GM12878 (cell line): ENCODE data around the gene UBAP1. TPM values are rescaled to one million over a fixed set of nuclear protein-coding genes. Genes with fewer than 3 reads are reported as not detected.
"Not testable (repeated sequence)": the region's sequence is repeated elsewhere in the genome, so short reads cannot be mapped to it uniquely, and the experiment has no call there.

Experiments
- ATAC-seq: fragments of 200-7000 bp; cut with Tn5 transposase; 3 replicates; pipeline ENCODE4 v1.9.1; 2020; ENCODE audit warnings: mild to moderate bottlenecking, moderate library complexity
- BruUV-seq: library from RNA; stranded (reverse); fragments of 400-500 nt; replicated peaks from 2 replicates; lab custom pipeline; 2021; lab: Mats Ljungman, UMichigan
- CTCF ChIA-PET: fragments of 300-600 bp; sonication (Branson Sonifier 250); formaldehyde crosslinking; extraction: SDS; loops from one replicate; lab custom pipeline; 2021; ENCODE audit warnings: inconsistent platforms; lab: Yijun Ruan, JAX
- POLR2A ChIA-PET: fragments of 350-600 bp; formaldehyde crosslinking; extraction: SDS; loops from one replicate; lab custom pipeline; 2021; ENCODE audit warnings: inconsistent platforms; lab: Charles Lee
- RAD21 ChIA-PET: fragments of 300-600 bp; sonication (Branson Sonifier 250); formaldehyde crosslinking; loops from one replicate; lab custom pipeline; 2023; ENCODE audit warnings: antibody characterized with exemption; ENCODE audit not compliant: unreplicated experiment; lab: Charles Lee
- SMC1A ChIA-PET: fragments of 300-600 bp; sonication (Branson Sonifier 250); formaldehyde crosslinking; loops from one replicate; lab custom pipeline; 2023; ENCODE audit not compliant: unreplicated experiment, uncharacterized antibody; lab: Charles Lee
- DNase-seq: peaks from one replicate; pipeline ENCODE4 v3.0.0-alpha.2; 2011; ENCODE audit warnings: low read depth, low spot score
- FAIRE-seq: peaks from 3 replicates; lab custom pipeline; 2011; peaks lifted over from hg19 to GRCh38; lab: Jason Lieb, UNC
- H2AFZ ChIP-seq: 2 replicates; pipeline ENCODE4 v1.6.0; 2011; ENCODE audit warnings: low read depth, low read length, control low read depth; ENCODE audit not compliant: control insufficient read depth
- H3K27ac ChIP-seq: 2 replicates; pipeline ENCODE4 v1.5.1; 2011; ENCODE audit warnings: control low read depth; ENCODE audit not compliant: control insufficient read depth, insufficient read depth
- H3K27me3 ChIP-seq, 2 experiments: replicated peaks in 1 of 2; 2 replicates each; pipeline versions ENCODE4 v1.6.0 to v1.6.1; 2011; ENCODE audit warnings: low read length in 1 of 2; ENCODE audit not compliant: control insufficient read depth in 2 of 2, insufficient read depth in 2 of 2
- H3K36me3 ChIP-seq, 2 experiments: 2 replicates each; pipeline ENCODE4 v1.5.1; 2011; ENCODE audit warnings: low read length in 1 of 2; ENCODE audit not compliant: control insufficient read depth in 2 of 2, insufficient read depth in 2 of 2
- H3K4me1 ChIP-seq: 2 replicates; pipeline ENCODE4 v1.6.1; 2011; ENCODE audit warnings: mild to moderate bottlenecking, low read length, moderate library complexity, mixed read lengths; ENCODE audit not compliant: control insufficient read depth, insufficient read depth
- H3K4me2 ChIP-seq: 2 replicates; pipeline ENCODE4 v1.6.0; 2011; ENCODE audit warnings: control low read depth; ENCODE audit not compliant: control insufficient read depth, insufficient read depth
- H3K4me3 ChIP-seq: fragments of 200-600 bp; sonication (generic); 2 replicates; pipeline ENCODE4 v1.5.1; 2016
- H3K79me2 ChIP-seq: 2 replicates; pipeline ENCODE4 v1.6.0; 2011; ENCODE audit warnings: low read length; ENCODE audit not compliant: control insufficient read depth, insufficient read depth
- H3K9ac ChIP-seq: 2 replicates; pipeline ENCODE4 v1.8.0; 2011; ENCODE audit warnings: low read length, control low read depth, mixed read lengths; ENCODE audit not compliant: control insufficient read depth, insufficient read depth
- H3K9me3 ChIP-seq: replicated peaks from 3 replicates; pipeline ENCODE4 v1.5.1; 2011; ENCODE audit warnings: mild to moderate bottlenecking, low read length; ENCODE audit not compliant: control insufficient read depth, insufficient read depth
- H4K20me1 ChIP-seq: 2 replicates; pipeline ENCODE4 v1.6.0; 2011; ENCODE audit not compliant: control insufficient read depth, insufficient read depth
- ATF7 ChIP-seq: fragments of 450-650 bp; IDR thresholded peaks from 2 replicates; pipeline ENCODE4 v1.6.1; 2016; ENCODE audit warnings: low read depth, mild to moderate bottlenecking
- CREB1 ChIP-seq: IDR thresholded peaks from 2 replicates; pipeline ENCODE4 v1.6.1; 2012; ENCODE audit warnings: low read depth, mild to moderate bottlenecking, inconsistent platforms
- CUX1 ChIP-seq: IDR thresholded peaks from 2 replicates; pipeline ENCODE4 v1.6.1; 2012; ENCODE audit warnings: improper control_type of control experiment, low read depth, low read length; ENCODE audit not compliant: insufficient replicate concordance
- FOXM1 ChIP-seq: IDR thresholded peaks from 2 replicates; pipeline ENCODE4 v1.6.1; 2012; ENCODE audit warnings: low read depth, mild to moderate bottlenecking, inconsistent platforms, low read length, moderate library complexity
- WGBS: methylation state at CpG from one replicate; pipeline ENCODE4 v1.1.6; 2016; ENCODE audit warnings: low lambda C conversion rate; ENCODE audit not compliant: insufficient replicate concordance, insufficient coverage; ENCODE audit errors: missing lambda C conversion rate; 5-methylcytosine and 5-hydroxymethylcytosine counted together
- in situ Hi-C: fragments of 300-500 bp; cut with MboI; formaldehyde crosslinking; loops from 9 replicates; pipeline ENCODE4 v1.14.3; 2018; ENCODE audit warnings: mixed read lengths
- intact Hi-C: fragments of 100-400 bp; cut with micrococcal nuclease; formaldehyde crosslinking; loops from one replicate; pipeline ENCODE4 v1.14.2; 2022; ENCODE audit not compliant: unreplicated experiment
- polyA plus RNA-seq, 11 experiments: library from polyadenylated mRNA; depleted of rRNA in 4 of 11; unstranded in 6 of 11; stranded (reverse) in 5 of 11; fragments of >200 nt; fragmentation: Nextera tagmentation in 4 of 11; fragmentation: Illumina TruSeq in 1 of 11; extraction: Ambion mirVana in 4 of 11; extraction: Trizol in 1 of 11; gene quantifications; 1 replicate in 1 of 11; 2 replicates in 10 of 11; pipeline versions ENCODE4 v1.2.1 to v1.2.3, GENCODE V29; 2011 to 2016; ENCODE audit warnings: inconsistent platforms in 2 of 11, missing spikeins in 2 of 11, low read depth in 1 of 11
- total RNA-seq, 4 experiments: library from RNA; depleted of rRNA in 3 of 4; stranded (reverse); fragments of >200 nt in 3 of 4; fragmentation: Illumina TruSeq in 1 of 4; extraction: Trizol in 1 of 4; gene quantifications; 2 replicates each; pipeline versions ENCODE4 v1.2.1 to v1.2.3, GENCODE V29; 2013 to 2021
- TF ChIP-seq, protein P1 (sequence below): IDR thresholded peaks from 2 replicates; pipeline ENCODE4 v1.6.1; 2012; ENCODE audit warnings: mild to moderate bottlenecking, low read depth, low read length

Gene UBAP1
- total and polyA plus RNA-seq, 10 of the 15 experiments (the other 5 are each of a cell fraction or from before 2014, with no cell fraction given) = 2.1 to 47.9 (median 27.2) TPM

DNA sequence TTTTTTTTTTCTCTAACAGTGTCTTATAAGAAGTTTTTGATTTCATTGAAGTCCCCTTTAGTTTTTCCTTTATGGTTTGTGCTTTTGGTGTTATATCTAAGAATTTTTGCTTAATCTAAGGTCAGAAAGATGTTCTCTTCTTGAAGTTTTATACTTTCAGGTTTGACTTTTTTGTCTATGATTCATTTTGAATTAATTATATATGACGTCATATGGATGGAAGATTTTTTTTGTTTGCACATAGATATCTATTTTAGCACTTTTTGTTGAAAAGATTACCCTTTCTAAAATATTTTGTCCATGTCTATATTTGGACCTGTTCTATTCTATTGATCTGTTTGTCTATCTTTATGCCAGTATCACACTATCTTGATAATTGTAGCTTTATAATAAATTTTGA is 16.3 kb downstream of the UBAP1 start:
- no peaks in the 10 kb centered on the region; the same call in 1 of the 2 replicates for H4K20me1 ChIP-seq
- WGBS = 96% methylated on average over 1 of the region's 1 CpG
- peaks cover 0 to 3% of the 10 kb centered on the region in 2 experiments; a peak in 1 of 4 replicates for H3K36me3 ChIP-seq
- no peak overlapping the region for H3K4me2 ChIP-seq
- ChIA-PET RAD21 (interaction anchor here (0.7 kb wide), 1 partner anchor 1279 kb away, joined by 3 read pairs; no protein-coding TSS in a partner anchor), POLR2A (interaction anchor here (1.0 kb wide), 1 partner anchor 16 kb away, joined by 4 read pairs; the partner anchor contains the start of gene UBAP1), CTCF (interaction anchor here (1.0 to 1.1 kb wide), 3 partner anchors 11 to 59 kb away, joined by 3 read pairs; partner anchors contain the start of gene UBAP1), SMC1A (interaction anchor here (0.6 kb wide), 1 partner anchor 162 kb away, joined by 3 read pairs; no protein-coding TSS in a partner anchor)
- H3K9me3 ChIP-seq = no peaks in the 10 kb centered on the region; the same call in 2 of the 3 replicates
- H3K27me3 ChIP-seq = no peaks in the 10 kb centered on the region
- in situ Hi-C loops (no loop called here), intact Hi-C loops (no loop called here)
- H3K27ac ChIP-seq = no peak overlapping the region
- TF ChIP-seq ATF7 = peak; percentile 83
- TF ChIP-seq FOXM1 = no peak
- TF ChIP-seq CUX1 = no peak
- no peak for TF ChIP-seq CREB1
- TF ChIP-seq, protein P1, sequence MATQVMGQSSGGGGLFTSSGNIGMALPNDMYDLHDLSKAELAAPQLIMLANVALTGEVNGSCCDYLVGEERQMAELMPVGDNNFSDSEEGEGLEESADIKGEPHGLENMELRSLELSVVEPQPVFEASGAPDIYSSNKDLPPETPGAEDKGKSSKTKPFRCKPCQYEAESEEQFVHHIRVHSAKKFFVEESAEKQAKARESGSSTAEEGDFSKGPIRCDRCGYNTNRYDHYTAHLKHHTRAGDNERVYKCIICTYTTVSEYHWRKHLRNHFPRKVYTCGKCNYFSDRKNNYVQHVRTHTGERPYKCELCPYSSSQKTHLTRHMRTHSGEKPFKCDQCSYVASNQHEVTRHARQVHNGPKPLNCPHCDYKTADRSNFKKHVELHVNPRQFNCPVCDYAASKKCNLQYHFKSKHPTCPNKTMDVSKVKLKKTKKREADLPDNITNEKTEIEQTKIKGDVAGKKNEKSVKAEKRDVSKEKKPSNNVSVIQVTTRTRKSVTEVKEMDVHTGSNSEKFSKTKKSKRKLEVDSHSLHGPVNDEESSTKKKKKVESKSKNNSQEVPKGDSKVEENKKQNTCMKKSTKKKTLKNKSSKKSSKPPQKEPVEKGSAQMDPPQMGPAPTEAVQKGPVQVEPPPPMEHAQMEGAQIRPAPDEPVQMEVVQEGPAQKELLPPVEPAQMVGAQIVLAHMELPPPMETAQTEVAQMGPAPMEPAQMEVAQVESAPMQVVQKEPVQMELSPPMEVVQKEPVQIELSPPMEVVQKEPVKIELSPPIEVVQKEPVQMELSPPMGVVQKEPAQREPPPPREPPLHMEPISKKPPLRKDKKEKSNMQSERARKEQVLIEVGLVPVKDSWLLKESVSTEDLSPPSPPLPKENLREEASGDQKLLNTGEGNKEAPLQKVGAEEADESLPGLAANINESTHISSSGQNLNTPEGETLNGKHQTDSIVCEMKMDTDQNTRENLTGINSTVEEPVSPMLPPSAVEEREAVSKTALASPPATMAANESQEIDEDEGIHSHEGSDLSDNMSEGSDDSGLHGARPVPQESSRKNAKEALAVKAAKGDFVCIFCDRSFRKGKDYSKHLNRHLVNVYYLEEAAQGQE = no peak
- peaks cover 25% of the 10 kb centered on the region for H3K4me1 ChIP-seq
- no peak for ATAC-seq
- peaks cover 45% of the 10 kb centered on the region for H3K79me2 ChIP-seq
- no peak overlapping the region for H3K4me3 ChIP-seq
- H2AFZ ChIP-seq = no peak overlapping the region
- no peak for DNase-seq
- no peak for FAIRE-seq
- no peak overlapping the region for H3K9ac ChIP-seq
- BruUV-seq = no TSS peak

- POLR2A ChIA-PET = not testable (repeated sequence)
Observed at GRCh38 chr9:34197286-34197685, 18.4 kb downstream of the UBAP1 start.

More at GRCh38 chr9:34197286-34197685, 18.4 kb downstream of the UBAP1 start:
- in situ Hi-C loops, H2AFZ ChIP-seq, DNase-seq, H3K27me3 ChIP-seq, FAIRE-seq, RAD21 ChIA-PET, intact Hi-C loops, ATAC-seq, H3K4me3 ChIP-seq, H4K20me1 ChIP-seq, BruUV-seq, SMC1A ChIA-PET, H3K9ac ChIP-seq, H3K4me2 ChIP-seq, H3K36me3 ChIP-seq, H3K9me3 ChIP-seq, H3K27ac ChIP-seq: not testable (repeated sequence)
- 92% methylated on average over 3 of the region's 4 CpGs for WGBS
- CTCF ChIA-PET = interaction anchor here (1.2 kb wide), 1 partner anchor 276 kb away, joined by 3 read pairs; no protein-coding TSS in a partner anchor
- H3K79me2 ChIP-seq = peaks cover 32% of the 10 kb centered on the region
- peaks cover 25% of the 10 kb centered on the region for H3K4me1 ChIP-seq
